HG02943 (cell line): Measurements from ENCODE around the gene SERPING1.
A peak's percentile ranks its signal among the peaks of the same experiment; 100 is the strongest.
"Not testable (repeated sequence)": the region's sequence is repeated elsewhere in the genome, so short reads cannot be mapped to it uniquely, and the experiment has no call there.

Experiments used
- ATAC-seq: cut with Tn5 transposase; IDR thresholded peaks from one replicate; pipeline ENCODE4 v1.9.1; 2021; ENCODE audit warnings: mild to moderate bottlenecking, low read depth, moderate library complexity; ENCODE audit not compliant: unreplicated experiment

Gene SERPING1

GRCh38 chr11:57650739-57651090 is 53.2 kb downstream of the SERPING1 start:
- ATAC-seq = no peak

- no peak for ATAC-seq
Observed at GRCh38 chr11:57651408-57651807, 53.9 kb downstream of the SERPING1 start.

GRCh38 chr11:57652230-57652629 is 54.7 kb downstream of the SERPING1 start:
- not testable (repeated sequence) for ATAC-seq

- ATAC-seq = no peak
Observed at GRCh38 chr11:57652662-57653061, 55.2 kb downstream of the SERPING1 start.

GRCh38 chr11:57653163-57653562 is 55.7 kb downstream of the SERPING1 start:
- no peak for ATAC-seq

- no peak for ATAC-seq
Observed at GRCh38 chr11:57656885-57657193, 59.4 kb downstream of the SERPING1 start.

- ATAC-seq = peak; percentile 99
Observed at GRCh38 chr11:57657194-57658022, 59.9 kb downstream of the SERPING1 start, which contains the start of gene CLP1. TSS of gene CLP1 (plus strand) at chr11:57657762. CDS start at chr11:57659477, 1,715 bp downstream.

- ATAC-seq = no peak
Observed at GRCh38 chr11:57658023-57658361, 60.5 kb downstream of the SERPING1 start.

- no peak for ATAC-seq
Observed at GRCh38 chr11:57659669-57660068, 62.2 kb downstream of the SERPING1 start.

- ATAC-seq = no peak
Observed at GRCh38 chr11:57662893-57663292, 65.4 kb downstream of the SERPING1 start.

GRCh38 chr11:57663975-57664374 is 66.5 kb downstream of the SERPING1 start:
- ATAC-seq = no peak
